Right lobe of liver (tissue), 4 donors: ENCODE data around the gene HDHD3.

Experiments
- CTCF ChIP-seq, 4 donors: fragments of 200-600 bp in 3 of 4; fragments of 450-650 bp in 1 of 4; IDR thresholded peaks; one replicate each; pipeline versions ENCODE4 v1.5.1 to v1.8.0; 2016 to 2022; ENCODE audit warnings: antibody characterized with exemption in 4 of 4, mild to moderate bottlenecking in 2 of 4
- POLR2A ChIP-seq: fragments of 450-650 bp; IDR thresholded peaks from one replicate; pipeline ENCODE4 v1.6.1; 2017; ENCODE audit warnings: antibody characterized with exemption, mild to moderate bottlenecking
- donor health status: DM: no; HTN: no; CAD: no.
- donor health status: DM: no; HTN: no; CAD: no.
- donor health status: DM: no; HTN: yes; CAD: no.

GRCh38 chr9:113421726-113422125, 44.9 kb upstream of the HDHD3 start:
- TF ChIP-seq CTCF (IDR thresholded peaks at IDR 0.05): no peak
- no peak for TF ChIP-seq POLR2A
